Epithelial cell of proximal tubule (primary cell): ENCODE measurements around the gene VWA5A. TPM values are rescaled to one million over a fixed set of nuclear protein-coding genes. Genes with fewer than 3 reads are reported as not detected.

Experiments
- DNase-seq: peaks from one replicate; pipeline ENCODE4 v3.0.0-alpha.2; 2011; ENCODE audit warnings: low read depth
- H3K4me3 ChIP-seq: 2 replicates; pipeline ENCODE4 v1.5.1; 2011; ENCODE audit warnings: low read depth, mild to moderate bottlenecking, low read length
- total RNA-seq: library from RNA; depleted of rRNA; stranded (reverse); fragments of >200 nt; gene quantifications from 2 replicates; pipeline ENCODE4 v1.2.3, GENCODE V29; 2015
- TF ChIP-seq, protein P1 (sequence below): conservative IDR thresholded peaks from 2 replicates; pipeline ENCODE4 v1.5.1; 2012; ENCODE audit warnings: low read depth, mild to moderate bottlenecking, low read length

The VWA5A gene
- total RNA-seq, 1 donor from 2014 or later = 13.1 TPM

DNA sequence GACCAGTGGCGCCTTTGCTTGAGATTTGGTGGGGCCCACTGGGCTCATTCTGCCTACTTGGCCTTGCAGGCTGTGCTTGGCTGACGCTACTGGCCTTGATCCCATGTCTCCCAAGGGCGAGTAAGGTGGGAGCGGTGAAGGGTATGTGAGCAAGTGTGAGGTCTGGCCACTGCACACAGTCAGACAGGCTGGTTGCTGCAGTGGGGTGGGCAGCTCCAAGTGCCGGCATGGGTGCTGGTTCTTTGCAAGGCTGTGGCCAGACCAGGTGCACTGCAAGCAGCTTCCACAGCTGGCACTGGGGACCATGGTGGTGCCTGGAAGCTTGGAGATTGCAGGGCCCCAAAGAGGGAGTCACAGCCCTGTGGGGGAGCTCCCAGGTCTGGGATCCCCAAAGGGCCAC is 40.7 kb upstream of the VWA5A start:
- no peak overlapping the region for H3K4me3 ChIP-seq
- TF ChIP-seq, protein P1, sequence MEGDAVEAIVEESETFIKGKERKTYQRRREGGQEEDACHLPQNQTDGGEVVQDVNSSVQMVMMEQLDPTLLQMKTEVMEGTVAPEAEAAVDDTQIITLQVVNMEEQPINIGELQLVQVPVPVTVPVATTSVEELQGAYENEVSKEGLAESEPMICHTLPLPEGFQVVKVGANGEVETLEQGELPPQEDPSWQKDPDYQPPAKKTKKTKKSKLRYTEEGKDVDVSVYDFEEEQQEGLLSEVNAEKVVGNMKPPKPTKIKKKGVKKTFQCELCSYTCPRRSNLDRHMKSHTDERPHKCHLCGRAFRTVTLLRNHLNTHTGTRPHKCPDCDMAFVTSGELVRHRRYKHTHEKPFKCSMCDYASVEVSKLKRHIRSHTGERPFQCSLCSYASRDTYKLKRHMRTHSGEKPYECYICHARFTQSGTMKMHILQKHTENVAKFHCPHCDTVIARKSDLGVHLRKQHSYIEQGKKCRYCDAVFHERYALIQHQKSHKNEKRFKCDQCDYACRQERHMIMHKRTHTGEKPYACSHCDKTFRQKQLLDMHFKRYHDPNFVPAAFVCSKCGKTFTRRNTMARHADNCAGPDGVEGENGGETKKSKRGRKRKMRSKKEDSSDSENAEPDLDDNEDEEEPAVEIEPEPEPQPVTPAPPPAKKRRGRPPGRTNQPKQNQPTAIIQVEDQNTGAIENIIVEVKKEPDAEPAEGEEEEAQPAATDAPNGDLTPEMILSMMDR = no peak
- no peak for DNase-seq

DNA sequence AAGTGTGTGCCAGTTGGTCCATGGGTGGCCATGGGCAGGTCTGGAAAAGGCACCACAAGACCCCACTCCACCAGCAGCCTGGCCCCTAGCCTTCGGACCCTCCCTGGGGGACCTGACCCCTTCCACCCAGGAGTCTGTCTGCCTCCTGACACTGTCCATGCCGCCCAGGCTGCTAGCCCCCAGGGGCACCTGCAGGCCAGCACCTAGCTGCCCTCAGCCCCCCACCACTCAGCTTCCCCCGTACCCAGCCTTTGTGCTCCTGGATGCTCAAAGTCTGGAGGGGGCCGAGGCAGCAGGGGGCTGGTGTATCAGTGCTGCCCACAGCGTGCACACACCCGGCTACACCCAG is 39.8 kb upstream of the VWA5A start:
- TF ChIP-seq, protein P1 = no peak
- no peak for DNase-seq
- H3K4me3 ChIP-seq = no peak overlapping the region

DNA sequence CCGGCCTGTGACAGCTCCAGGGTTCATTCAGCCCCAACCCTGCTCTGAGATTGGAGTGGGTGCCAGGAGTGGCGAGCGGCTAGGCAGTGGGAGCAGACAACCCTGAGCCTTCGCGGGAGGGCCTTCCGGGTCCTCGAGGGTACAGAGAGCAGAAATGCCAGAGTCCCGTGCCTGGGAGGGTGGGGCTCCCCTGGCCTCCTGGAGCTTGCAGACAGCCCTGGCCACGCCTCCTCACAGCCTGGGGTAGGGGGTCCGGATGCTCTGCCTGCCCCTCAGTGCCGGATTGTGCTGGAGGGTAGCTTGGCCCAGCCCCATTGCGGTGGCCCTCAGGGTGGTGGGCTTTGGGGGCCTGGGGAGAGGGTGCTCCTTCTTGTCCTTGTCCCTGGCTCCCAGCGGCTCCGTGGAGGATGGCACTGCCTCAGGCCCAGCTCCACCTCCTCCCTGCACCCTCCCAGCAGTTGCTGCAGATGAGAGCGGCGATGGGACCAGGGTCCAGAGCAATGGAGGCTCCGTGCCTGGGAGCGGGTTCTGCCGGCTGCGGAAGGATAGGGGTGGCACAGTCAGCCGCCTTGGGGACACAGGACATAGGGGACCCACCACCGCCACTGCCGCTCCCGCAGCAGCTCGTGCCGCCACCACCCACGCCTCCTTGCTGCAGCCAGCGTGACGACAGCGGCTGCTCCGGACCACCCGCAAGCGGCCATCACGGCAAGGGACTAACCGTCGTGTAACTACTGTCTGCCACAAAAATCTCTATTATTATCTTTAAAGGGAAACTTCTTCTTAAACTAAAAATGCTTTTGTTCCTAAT is 39.2 kb upstream of the VWA5A start:
- DNase-seq = no peak
- TF ChIP-seq, protein P1 = no peak
- peak overlapping the region; percentile 59 for H3K4me3 ChIP-seq

DNA sequence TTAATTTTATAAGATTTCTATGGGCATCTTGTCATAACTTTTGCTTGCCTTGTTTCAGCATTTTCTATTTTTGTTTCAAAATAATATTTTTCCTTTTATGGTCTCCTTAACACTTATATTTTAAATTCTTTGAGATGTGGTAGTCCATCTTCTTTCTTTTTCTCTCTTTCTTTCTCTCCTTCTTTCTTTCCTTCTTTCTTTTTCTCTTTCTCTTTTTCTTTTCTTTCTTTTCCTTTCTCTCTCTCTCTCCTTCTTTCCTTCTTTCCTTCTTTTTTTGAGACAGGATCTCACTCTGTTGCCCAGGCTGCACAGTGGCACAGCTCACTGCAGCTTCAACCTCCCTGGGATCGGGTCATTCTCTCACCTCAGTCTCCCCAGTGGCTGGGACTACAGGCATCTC is 38.0 kb upstream of the VWA5A start:
- H3K4me3 ChIP-seq = no peak overlapping the region
- no peak for DNase-seq
- TF ChIP-seq, protein P1 = no peak

DNA sequence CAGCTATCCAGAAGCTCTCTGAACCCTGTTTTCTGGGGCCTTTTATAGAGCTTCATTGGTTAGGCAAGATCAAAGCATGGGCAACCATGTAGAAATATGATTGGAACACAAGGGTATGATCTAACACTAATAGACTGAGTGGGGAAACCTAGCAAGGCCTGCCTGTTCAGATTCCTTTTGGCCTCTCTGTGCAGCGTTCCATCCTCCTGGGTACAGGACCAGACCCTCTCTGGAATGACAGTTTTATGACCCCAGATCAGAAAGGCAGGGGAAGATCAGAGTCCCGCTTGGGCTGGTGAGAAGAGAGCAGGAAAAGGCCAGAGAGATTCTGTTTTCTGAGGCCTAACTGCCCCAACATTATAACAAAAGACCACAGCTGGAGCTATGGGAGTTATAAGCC is 36.7 kb upstream of the VWA5A start:
- no peak for DNase-seq
- H3K4me3 ChIP-seq = no peak overlapping the region
- TF ChIP-seq, protein P1 = no peak

DNA sequence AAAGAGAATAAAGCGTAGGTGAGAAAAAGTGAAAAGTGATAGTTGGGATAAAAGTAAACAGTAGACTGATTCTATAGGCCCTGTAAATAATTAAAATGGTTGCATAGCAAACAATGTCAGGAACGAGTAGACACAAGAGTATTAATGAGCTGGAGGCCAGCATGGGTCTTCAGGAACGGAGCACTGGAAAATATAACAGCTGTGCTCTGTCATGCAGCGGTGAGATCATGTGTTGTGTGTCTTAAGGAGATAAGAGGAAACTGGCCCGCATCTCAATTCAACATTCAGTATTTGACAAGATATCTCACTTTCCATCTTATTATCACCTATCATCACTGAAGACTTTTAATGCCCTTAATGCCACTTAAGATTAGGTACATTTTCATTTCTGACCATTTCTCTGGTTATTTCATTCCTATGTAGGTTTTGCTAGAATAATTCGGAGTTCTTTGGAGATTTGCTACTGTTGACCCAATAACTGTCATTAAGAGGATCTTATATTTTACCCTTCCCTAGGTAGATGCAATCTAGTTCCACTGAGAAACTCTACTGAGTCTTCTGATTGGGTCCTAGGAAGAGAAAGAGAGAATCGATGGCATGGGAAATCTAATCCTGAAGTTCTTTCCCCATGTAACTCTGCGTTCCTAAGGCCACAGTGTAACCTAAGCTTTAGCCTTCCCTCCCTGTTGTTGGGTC is 35.5 kb upstream of the VWA5A start:
- H3K4me3 ChIP-seq = no peak overlapping the region
- DNase-seq = no peak

More for the DNA sequence above, 35.5 kb upstream of the VWA5A start:
- TF ChIP-seq, protein P1 = no peak
